ENCODE data around the gene KRTAP15-1. TPM values are rescaled to one million over a fixed set of nuclear protein-coding genes. Genes with fewer than 3 reads are reported as not detected.

KRTAP15-1 gene
- total RNA-seq, 6 experiments from 2014 or later = not detected

DNA sequence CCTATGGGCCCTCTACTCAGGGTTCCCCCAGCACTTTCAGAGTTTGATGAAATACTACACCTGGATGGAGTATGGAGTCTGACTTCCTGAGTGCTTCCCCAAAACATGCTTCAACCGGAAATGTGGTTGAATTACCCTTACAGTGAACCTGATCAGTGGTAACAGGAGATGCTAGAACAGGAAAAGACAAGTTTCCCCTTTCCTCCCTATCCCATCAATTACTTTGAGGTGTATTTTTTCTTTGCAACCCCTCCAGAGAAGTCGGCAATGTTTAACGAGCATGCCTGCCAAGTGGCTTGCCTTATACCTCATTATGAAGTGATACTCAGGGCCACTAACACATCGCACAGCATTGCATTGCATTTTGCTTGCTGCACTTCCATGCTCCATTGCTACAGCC, 7.0 kb downstream of the KRTAP15-1 start:
- no peaks in the 10 kb centered on the region for H3K9me3 ChIP-seq
- H3K36me3 ChIP-seq = no peaks in the 10 kb centered on the region
- 35% methylated on average over 4 of the region's 4 CpGs for WGBS (ENCODE audit: insufficient coverage, low coverage, low lambda C conversion rate, missing lambda C conversion rate)
- H3K4me1 ChIP-seq = no peaks in the 10 kb centered on the region
- intact Hi-C loops (cut with DNase I) = no loop called here
- no peak for ATAC-seq
- H3K27me3 ChIP-seq = no peaks in the 10 kb centered on the region
- no peak overlapping the region for H3K4me3 ChIP-seq
- no peak overlapping the region for H3K27ac ChIP-seq
- TF ChIP-seq, protein P1, sequence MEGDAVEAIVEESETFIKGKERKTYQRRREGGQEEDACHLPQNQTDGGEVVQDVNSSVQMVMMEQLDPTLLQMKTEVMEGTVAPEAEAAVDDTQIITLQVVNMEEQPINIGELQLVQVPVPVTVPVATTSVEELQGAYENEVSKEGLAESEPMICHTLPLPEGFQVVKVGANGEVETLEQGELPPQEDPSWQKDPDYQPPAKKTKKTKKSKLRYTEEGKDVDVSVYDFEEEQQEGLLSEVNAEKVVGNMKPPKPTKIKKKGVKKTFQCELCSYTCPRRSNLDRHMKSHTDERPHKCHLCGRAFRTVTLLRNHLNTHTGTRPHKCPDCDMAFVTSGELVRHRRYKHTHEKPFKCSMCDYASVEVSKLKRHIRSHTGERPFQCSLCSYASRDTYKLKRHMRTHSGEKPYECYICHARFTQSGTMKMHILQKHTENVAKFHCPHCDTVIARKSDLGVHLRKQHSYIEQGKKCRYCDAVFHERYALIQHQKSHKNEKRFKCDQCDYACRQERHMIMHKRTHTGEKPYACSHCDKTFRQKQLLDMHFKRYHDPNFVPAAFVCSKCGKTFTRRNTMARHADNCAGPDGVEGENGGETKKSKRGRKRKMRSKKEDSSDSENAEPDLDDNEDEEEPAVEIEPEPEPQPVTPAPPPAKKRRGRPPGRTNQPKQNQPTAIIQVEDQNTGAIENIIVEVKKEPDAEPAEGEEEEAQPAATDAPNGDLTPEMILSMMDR (IDR thresholded peaks at IDR 0.05) = no peak
- no peak for TF ChIP-seq POLR2A (IDR thresholded peaks at IDR 0.05)
- DNase-seq = no peak

DNA sequence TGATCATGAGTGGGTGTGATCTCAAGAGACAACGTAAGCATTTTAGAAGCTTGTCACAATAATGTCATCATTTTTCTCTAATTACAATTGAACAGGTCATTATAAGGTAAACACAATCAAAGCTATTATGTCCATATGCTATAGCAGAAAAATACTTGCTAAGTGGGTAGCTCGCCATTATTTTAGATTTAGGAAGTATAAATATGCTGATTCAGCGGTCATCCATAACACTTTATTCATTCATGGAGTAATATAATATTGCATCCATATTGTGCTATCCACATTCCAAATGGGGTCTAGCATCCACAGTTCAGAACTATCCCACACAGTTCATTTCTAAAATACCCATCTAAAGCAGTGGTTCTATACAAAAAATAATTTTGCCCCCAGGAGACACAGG, 8.4 kb downstream of the KRTAP15-1 start:
- ATAC-seq = no peak
- no peak for DNase-seq
- Histone ChIP-seq H3K36me3 (no peaks in the 10 kb centered on the region), H3K4me3 (no peak overlapping the region), H3K4me1 (no peaks in the 10 kb centered on the region), H3K9me3 (no peaks in the 10 kb centered on the region), H3K27me3 (no peaks in the 10 kb centered on the region), H3K27ac (no peak overlapping the region)
- intact Hi-C loops (cut with DNase I) = no loop called here
- WGBS (ENCODE audit: insufficient coverage, low coverage, low lambda C conversion rate, missing lambda C conversion rate) = 63% methylated on average over 3 of the region's 3 CpGs
- no peak for TF ChIP-seq POLR2A (IDR thresholded peaks at IDR 0.05)
- TF ChIP-seq, protein P1 (IDR thresholded peaks at IDR 0.05) = no peak

DNA sequence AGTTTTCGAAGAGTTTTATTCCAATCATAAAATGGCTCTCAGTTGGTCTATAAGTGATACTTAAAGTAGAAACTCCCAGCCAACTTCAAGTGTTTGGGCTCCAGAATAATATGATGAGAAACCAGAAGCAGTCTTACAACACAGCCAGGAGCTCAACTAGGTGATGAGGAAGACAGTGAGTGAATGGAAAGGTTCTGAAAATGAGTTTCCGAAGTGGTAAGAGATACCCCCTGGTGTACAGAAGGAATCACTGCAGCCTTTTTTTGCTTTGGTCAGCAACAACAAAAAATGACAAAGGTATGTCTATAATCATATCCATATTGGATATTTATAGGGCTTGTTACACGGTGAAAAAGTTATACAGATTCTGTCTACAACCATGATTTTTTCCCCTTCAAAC, 23.6 kb downstream of the KRTAP15-1 start:
- Histone ChIP-seq H3K4me3 (no peak overlapping the region), H3K27me3 (no peaks in the 10 kb centered on the region), H3K36me3 (no peaks in the 10 kb centered on the region), H3K4me1 (no peaks in the 10 kb centered on the region), H3K27ac (no peak overlapping the region), H3K9me3 (no peaks in the 10 kb centered on the region)
- intact Hi-C loops (cut with DNase I) = no loop called here
- TF ChIP-seq, protein P1 (IDR thresholded peaks at IDR 0.05) = peak in 1 of 4 donors; percentile 43
- no peak for TF ChIP-seq POLR2A (IDR thresholded peaks at IDR 0.05)
- WGBS (ENCODE audit: insufficient coverage, low coverage, low lambda C conversion rate, missing lambda C conversion rate) = 34% methylated on average over 3 of the region's 3 CpGs
- no peak for DNase-seq
- ATAC-seq = no peak

DNA sequence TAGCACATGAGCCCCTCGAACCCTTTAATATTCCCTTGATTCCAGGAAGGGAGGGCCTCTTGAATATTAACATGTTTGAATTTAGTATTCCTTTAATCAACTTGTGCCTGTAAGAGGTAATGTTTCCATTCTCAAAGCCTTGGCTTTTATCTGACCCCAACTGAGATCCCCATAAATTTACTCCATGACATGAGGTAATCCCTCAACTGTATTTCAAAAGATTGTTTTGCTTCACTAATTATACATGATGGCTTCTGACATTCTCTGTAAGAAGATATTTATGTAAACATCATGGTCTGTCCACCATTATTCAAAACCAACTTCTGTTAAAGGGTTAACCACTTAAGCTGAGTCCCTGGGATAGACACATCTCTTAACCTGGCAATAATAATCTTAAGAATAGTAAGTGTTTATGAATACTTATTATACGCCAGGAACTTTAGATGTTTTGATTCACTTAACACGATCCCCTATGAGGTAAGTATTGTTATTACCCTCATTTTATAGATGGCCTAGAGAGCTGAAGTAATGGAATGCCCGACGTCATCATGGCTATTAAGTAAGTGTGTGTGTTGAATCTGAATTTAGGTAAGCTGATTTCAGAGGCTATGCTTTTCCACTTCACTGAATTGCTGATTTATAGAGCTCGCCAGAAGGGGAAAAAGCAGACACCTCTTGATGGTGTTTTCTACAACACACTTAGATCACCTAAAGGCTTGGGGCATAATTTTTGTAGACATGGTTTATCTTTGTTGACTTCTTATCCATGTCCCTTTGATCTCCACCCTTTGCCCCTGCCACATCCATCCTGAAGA, 29.0 kb downstream of the KRTAP15-1 start:
- DNase-seq (no peak), ATAC-seq (no peak)
- H3K4me1 ChIP-seq = no peaks in the 10 kb centered on the region
- 34% methylated on average over 6 of the region's 6 CpGs for WGBS (ENCODE audit: insufficient coverage, low coverage, low lambda C conversion rate, missing lambda C conversion rate)
- H3K9me3 ChIP-seq = no peaks in the 10 kb centered on the region
- TF ChIP-seq, protein P1 (IDR thresholded peaks at IDR 0.05) = no peak
- no peak for TF ChIP-seq POLR2A (IDR thresholded peaks at IDR 0.05)
- intact Hi-C loops (cut with DNase I) = no loop called here
- H3K36me3 ChIP-seq = no peaks in the 10 kb centered on the region
- H3K27ac ChIP-seq = no peak overlapping the region
- H3K4me3 ChIP-seq = no peak overlapping the region
- H3K27me3 ChIP-seq = no peaks in the 10 kb centered on the region

Data from right lobe of liver (tissue), 6 donors.